Measurements from ENCODE around the gene RIMBP2. TPM values are rescaled to one million over a fixed set of nuclear protein-coding genes. Genes with fewer than 3 reads are reported as not detected.

The RIMBP2 gene
- total RNA-seq, 1 experiment from 2014 or later: not detected

GRCh38 chr12:130522244-130522834 lies 193.8 kb downstream of the RIMBP2 start:
- no peaks in the 10 kb centered on the region for H3K4me1 Mint-ChIP-seq (ENCODE audit: insufficient read depth, unreplicated experiment)
- intact Hi-C loops (cut with micrococcal nuclease): no loop called here
- POLR2A ChIA-PET: no interaction called here
- H3K36me3 Mint-ChIP-seq (ENCODE audit: insufficient read depth, unreplicated experiment): no peaks in the 10 kb centered on the region
- no peak for DNase-seq (ENCODE audit: unreplicated experiment)
- no peak for TF ChIP-seq CTCF (IDR thresholded peaks at IDR 0.05; ENCODE audit: unreplicated experiment)
- CTCF ChIA-PET: no interaction called here
- H3K4me3 Mint-ChIP-seq (ENCODE audit: unreplicated experiment): no peak overlapping the region
- H3K27me3 Mint-ChIP-seq (ENCODE audit: insufficient read depth, unreplicated experiment): no peaks in the 10 kb centered on the region
- peaks cover 10% of the 10 kb centered on the region for H3K9me3 Mint-ChIP-seq (ENCODE audit: unreplicated experiment)
- H3K27ac Mint-ChIP-seq (ENCODE audit: low read depth, unreplicated experiment): no peak overlapping the region
- no TSS peak for BruUV-seq (replicated peaks)

GRCh38 chr12:130521375-130522124 lies 194.5 kb downstream of the RIMBP2 start:
- Mint-ChIP-seq H3K36me3 (ENCODE audit: insufficient read depth, unreplicated experiment) (no peaks in the 10 kb centered on the region), H3K9me3 (ENCODE audit: unreplicated experiment) (peaks cover 13% of the 10 kb centered on the region), H3K4me3 (ENCODE audit: unreplicated experiment) (no peak overlapping the region), H3K27ac (ENCODE audit: low read depth, unreplicated experiment) (no peak overlapping the region), H3K4me1 (ENCODE audit: insufficient read depth, unreplicated experiment) (no peaks in the 10 kb centered on the region), H3K27me3 (ENCODE audit: insufficient read depth, unreplicated experiment) (no peaks in the 10 kb centered on the region)
- no peak for DNase-seq (ENCODE audit: unreplicated experiment)
- CTCF ChIA-PET: no interaction called here
- no TSS peak for BruUV-seq (replicated peaks)
- intact Hi-C loops (cut with micrococcal nuclease): no loop called here
- POLR2A ChIA-PET: no interaction called here
- TF ChIP-seq CTCF (IDR thresholded peaks at IDR 0.05; ENCODE audit: unreplicated experiment): no peak

GRCh38 chr12:130520784-130521183 lies 195.3 kb downstream of the RIMBP2 start:
- no peaks in the 10 kb centered on the region for H3K4me1 Mint-ChIP-seq (ENCODE audit: insufficient read depth, unreplicated experiment)
- ChIA-PET POLR2A (no interaction called here), CTCF (no interaction called here)
- H3K36me3 Mint-ChIP-seq (ENCODE audit: insufficient read depth, unreplicated experiment): no peaks in the 10 kb centered on the region
- no peaks in the 10 kb centered on the region for H3K27me3 Mint-ChIP-seq (ENCODE audit: insufficient read depth, unreplicated experiment)
- no peak overlapping the region for H3K4me3 Mint-ChIP-seq (ENCODE audit: unreplicated experiment)
- H3K27ac Mint-ChIP-seq (ENCODE audit: low read depth, unreplicated experiment): no peak overlapping the region
- no TSS peak for BruUV-seq (replicated peaks)
- no peak for TF ChIP-seq CTCF (IDR thresholded peaks at IDR 0.05; ENCODE audit: unreplicated experiment)
- H3K9me3 Mint-ChIP-seq (ENCODE audit: unreplicated experiment): peaks cover 20% of the 10 kb centered on the region
- intact Hi-C loops (cut with micrococcal nuclease): no loop called here
- DNase-seq (ENCODE audit: unreplicated experiment): no peak

GRCh38 chr12:130517588-130517987 lies 198.5 kb downstream of the RIMBP2 start:
- Mint-ChIP-seq H3K27ac (ENCODE audit: low read depth, unreplicated experiment) (no peak overlapping the region), H3K9me3 (ENCODE audit: unreplicated experiment) (peaks cover 10% of the 10 kb centered on the region), H3K36me3 (ENCODE audit: insufficient read depth, unreplicated experiment) (no peaks in the 10 kb centered on the region), H3K4me3 (ENCODE audit: unreplicated experiment) (no peak overlapping the region), H3K4me1 (ENCODE audit: insufficient read depth, unreplicated experiment) (no peaks in the 10 kb centered on the region), H3K27me3 (ENCODE audit: insufficient read depth, unreplicated experiment) (no peaks in the 10 kb centered on the region)
- intact Hi-C loops (cut with micrococcal nuclease): no loop called here
- TF ChIP-seq CTCF (IDR thresholded peaks at IDR 0.05; ENCODE audit: unreplicated experiment): no peak
- CTCF ChIA-PET: interaction anchor here (0.6 kb wide), 1 partner anchor 84 kb away, joined by 3 read pairs; no protein-coding TSS in a partner anchor
- no peak for DNase-seq (ENCODE audit: unreplicated experiment)
- POLR2A ChIA-PET: no interaction called here
- BruUV-seq (replicated peaks): no TSS peak

Data from MCF 10A (cell line).